GM23248 (cell line): Measurements from ENCODE around the gene FHL1. TPM values are rescaled to one million over a fixed set of nuclear protein-coding genes. Genes with fewer than 3 reads are reported as not detected.

ENCODE experiments used
- DNase-seq: peaks from one replicate; pipeline ENCODE4 v3.0.0-alpha.2; 2015
- H2AFZ ChIP-seq: fragments of 200-600 bp; sonication (generic); 2 replicates; pipeline ENCODE4 v1.6.1; 2016; ENCODE audit warnings: antibody characterized with exemption
- H3F3A ChIP-seq: fragments of 200-600 bp; sonication (generic); 2 replicates; pipeline ENCODE4 v1.6.1; 2016; ENCODE audit warnings: mild to moderate bottlenecking, antibody characterized with exemption, mixed run types; ENCODE audit not compliant: insufficient read depth
- H3K27ac ChIP-seq: fragments of 200-600 bp; sonication (generic); 2 replicates; pipeline ENCODE4 v1.5.1; 2016; ENCODE audit warnings: mild to moderate bottlenecking
- H3K27me3 ChIP-seq: fragments of 200-600 bp; sonication (generic); replicated peaks from 2 replicates; pipeline ENCODE4 v1.6.1; 2016; ENCODE audit warnings: mild to moderate bottlenecking; ENCODE audit not compliant: insufficient read depth
- H3K36me3 ChIP-seq: fragments of 200-600 bp; sonication (generic); 2 replicates; pipeline ENCODE4 v1.6.1; 2016; ENCODE audit warnings: low read depth, mild to moderate bottlenecking
- H3K4me1 ChIP-seq: fragments of 200-600 bp; sonication (generic); 2 replicates; pipeline ENCODE4 v1.6.1; 2016; ENCODE audit warnings: mild to moderate bottlenecking; ENCODE audit not compliant: insufficient read depth
- H3K4me2 ChIP-seq: fragments of 200-600 bp; sonication (generic); one replicate; pipeline ENCODE4 v1.6.1; 2016; ENCODE audit warnings: mild to moderate bottlenecking; ENCODE audit not compliant: unreplicated experiment
- H3K4me3 ChIP-seq: fragments of 200-600 bp; sonication (generic); 2 replicates; pipeline ENCODE4 v1.5.1; 2016; ENCODE audit warnings: mild to moderate bottlenecking
- H3K79me2 ChIP-seq: fragments of 200-600 bp; sonication (generic); 2 replicates; pipeline ENCODE4 v1.6.1; 2016; ENCODE audit warnings: mild to moderate bottlenecking; ENCODE audit not compliant: insufficient read depth
- H3K9ac ChIP-seq: fragments of 200-600 bp; sonication (generic); 2 replicates; pipeline ENCODE4 v1.6.1; 2016; ENCODE audit warnings: mild to moderate bottlenecking
- H3K9me2 ChIP-seq: fragments of 200-600 bp; sonication (generic); 2 replicates; pipeline ENCODE4 v1.6.1; 2016; ENCODE audit warnings: mixed run types, mild to moderate bottlenecking, moderate library complexity; ENCODE audit not compliant: insufficient read depth
- H3K9me3 ChIP-seq: fragments of 200-600 bp; sonication (generic); one replicate; pipeline ENCODE4 v1.6.1; 2017; ENCODE audit warnings: low read depth
- H4K20me1 ChIP-seq: fragments of 200-600 bp; sonication (generic); 2 replicates; pipeline ENCODE4 v1.6.0; 2016; ENCODE audit not compliant: insufficient read depth
- EZH2 ChIP-seq: fragments of 200-600 bp; sonication (generic); IDR thresholded peaks from 2 replicates; pipeline ENCODE4 v1.6.1; 2018; ENCODE audit warnings: antibody characterized with exemption, mild to moderate bottlenecking; ENCODE audit not compliant: insufficient read depth, poor library complexity, severe bottlenecking
- EZH2phosphoT487 ChIP-seq: fragments of 200-600 bp; sonication (generic); IDR thresholded peaks from 2 replicates; pipeline ENCODE4 v1.6.1; 2018; ENCODE audit warnings: antibody characterized with exemption, moderate library complexity, mild to moderate bottlenecking, low read depth; ENCODE audit not compliant: insufficient read depth
- whole genome bisulfite sequencing, 2 experiments: methylation state at CpG; one replicate each; pipeline ENCODE4 v1.1.6; 2015 to 2017; ENCODE audit warnings: low lambda C conversion rate in 2 of 2, low coverage in 1 of 2; ENCODE audit errors: missing lambda C conversion rate in 2 of 2; 5-methylcytosine and 5-hydroxymethylcytosine counted together
- in situ Hi-C: fragments of 300-500 bp; cut with MboI; formaldehyde crosslinking; loops from 2 replicates; pipeline ENCODE4 v1.15.0; 2020
- polyA plus RNA-seq: library from polyadenylated mRNA; unstranded; fragments of >200 nt; fragmentation: Nextera tagmentation; extraction: Ambion mirVana; gene quantifications from 2 replicates; pipeline ENCODE4 v1.2.1, GENCODE V29; 2016
- total RNA-seq: library from RNA; depleted of rRNA; stranded (reverse); fragments of >200 nt; shearing (Covaris generic); gene quantifications from 2 replicates; pipeline ENCODE4 v1.2.3, GENCODE V29; 2014

Gene FHL1
- total and polyA plus RNA-seq, 2 experiments from 2014 or later = 55.8 to 57.5 TPM

DNA sequence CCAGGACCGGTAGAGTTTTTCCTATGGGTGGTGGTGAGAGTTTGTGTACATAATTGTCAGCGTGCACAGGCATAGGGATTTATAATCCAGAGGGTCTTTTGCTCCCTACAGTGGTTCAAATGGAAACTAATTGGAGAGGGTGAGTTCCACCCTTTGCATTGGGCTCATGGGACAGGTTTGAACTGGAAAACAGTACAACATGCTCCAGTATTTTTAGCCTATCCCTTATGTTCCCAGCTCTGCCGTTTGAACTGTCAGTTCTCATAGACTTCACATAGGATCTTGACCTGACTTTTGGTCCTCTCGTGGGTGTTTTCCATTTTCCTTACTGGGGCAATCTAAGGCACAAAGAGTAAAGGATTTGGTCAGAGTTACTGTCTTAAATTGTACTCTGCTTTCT is 31.8 kb downstream of the FHL1 start:
- WGBS, 2 experiments = 70 to 73% methylated on average over 4 of the region's 4 CpGs
- H3K4me2 ChIP-seq = no peak overlapping the region
- no peaks in the 10 kb centered on the region for H3K9me2 ChIP-seq
- TF ChIP-seq EZH2 (no peak), EZH2phosphoT487 (no peak)
- no peak overlapping the region for H3K27ac ChIP-seq
- H2AFZ ChIP-seq = no peak overlapping the region
- H3K4me1 ChIP-seq = peaks cover 38% of the 10 kb centered on the region
- H3K9me3 ChIP-seq = no peaks in the 10 kb centered on the region
- no peak overlapping the region for H3K9ac ChIP-seq
- H3K36me3 ChIP-seq = no peaks in the 10 kb centered on the region
- H3F3A ChIP-seq = peaks cover 23% of the 10 kb centered on the region
- no peaks in the 10 kb centered on the region; the same call in 1 of the 2 replicates for H3K79me2 ChIP-seq
- no peaks in the 10 kb centered on the region for H3K27me3 ChIP-seq
- no peak for DNase-seq
- H4K20me1 ChIP-seq = no peaks in the 10 kb centered on the region
- no peak overlapping the region for H3K4me3 ChIP-seq
- in situ Hi-C loops = no loop called here

DNA sequence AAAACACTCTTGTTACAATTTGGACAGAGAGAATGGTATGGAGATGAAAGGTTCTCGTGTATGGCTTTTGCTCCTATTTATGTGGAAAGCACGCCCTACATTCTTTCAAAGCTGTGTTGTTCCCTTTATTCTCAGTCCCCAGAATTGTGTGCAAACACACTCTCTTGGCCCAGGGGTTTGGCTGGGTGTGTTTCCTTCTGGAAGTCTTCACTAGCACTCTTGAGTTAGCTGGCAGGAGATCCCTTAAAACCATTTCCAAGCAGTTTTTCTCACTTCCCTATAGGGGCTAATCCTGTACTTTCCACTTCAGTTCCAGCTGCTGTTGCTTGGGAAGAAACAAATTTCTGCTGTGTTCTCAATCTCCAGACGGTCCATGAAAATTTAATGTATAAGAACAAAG is 35.1 kb downstream of the FHL1 start:
- peaks cover 9% of the 10 kb centered on the region; the same call in 1 of the 2 replicates for H3F3A ChIP-seq

DNA sequence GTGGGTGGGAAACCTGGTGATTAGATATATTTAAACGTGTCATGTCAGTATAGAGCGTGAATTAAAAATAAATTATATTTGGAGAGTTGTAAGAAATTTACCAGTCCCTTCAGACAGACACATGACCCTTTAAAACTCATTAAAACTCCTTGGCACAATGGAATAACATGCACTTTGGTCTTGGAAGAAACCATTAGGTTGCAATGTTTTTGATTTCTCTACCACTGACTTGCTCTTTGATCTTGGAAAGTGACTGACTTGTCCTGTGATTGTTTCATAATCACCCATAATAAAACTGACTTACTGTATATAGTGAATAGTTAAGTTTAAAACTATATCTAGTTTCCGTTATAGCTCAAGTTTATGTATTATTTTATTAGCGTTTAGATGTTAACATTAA is 35.8 kb downstream of the FHL1 start:
- H3K27ac ChIP-seq = no peak overlapping the region
- H3K9me2 ChIP-seq = no peaks in the 10 kb centered on the region
- H3F3A ChIP-seq = peaks cover 6% of the 10 kb centered on the region; the same call in 1 of the 2 replicates
- H3K9me3 ChIP-seq = no peaks in the 10 kb centered on the region
- no peaks in the 10 kb centered on the region for H4K20me1 ChIP-seq
- no peak overlapping the region for H3K4me3 ChIP-seq
- H3K4me1 ChIP-seq = peaks cover 29% of the 10 kb centered on the region
- no peak for DNase-seq
- no peaks in the 10 kb centered on the region for H3K27me3 ChIP-seq
- TF ChIP-seq EZH2phosphoT487 = no peak
- TF ChIP-seq EZH2 = no peak
- WGBS, 2 experiments = 48 to 62% methylated on average over 4 of the region's 4 CpGs
- no peaks in the 10 kb centered on the region for H3K79me2 ChIP-seq
- no peak overlapping the region for H2AFZ ChIP-seq
- in situ Hi-C loops = no loop called here
- no peak overlapping the region for H3K9ac ChIP-seq
- H3K4me2 ChIP-seq = no peak overlapping the region
- no peaks in the 10 kb centered on the region for H3K36me3 ChIP-seq

More for the DNA sequence above, 35.1 kb downstream of the FHL1 start:
- no peak for DNase-seq
- H3K36me3 ChIP-seq = no peaks in the 10 kb centered on the region
- H3K4me3 ChIP-seq = no peak overlapping the region
- H3K9me2 ChIP-seq = no peaks in the 10 kb centered on the region
- in situ Hi-C loops = no loop called here
- H3K9me3 ChIP-seq = no peaks in the 10 kb centered on the region
- TF ChIP-seq EZH2 (no peak), EZH2phosphoT487 (no peak)
- no peaks in the 10 kb centered on the region for H3K27me3 ChIP-seq
- no peaks in the 10 kb centered on the region for H4K20me1 ChIP-seq
- 42 to 52% methylated on average over 3 of the region's 3 CpGs for whole genome bisulfite sequencing, 2 experiments
- no peak overlapping the region for H2AFZ ChIP-seq
- H3K9ac ChIP-seq = no peak overlapping the region
- peaks cover 31% of the 10 kb centered on the region for H3K4me1 ChIP-seq
- H3K4me2 ChIP-seq = no peak overlapping the region
- H3K27ac ChIP-seq = no peak overlapping the region
- no peaks in the 10 kb centered on the region for H3K79me2 ChIP-seq

DNA sequence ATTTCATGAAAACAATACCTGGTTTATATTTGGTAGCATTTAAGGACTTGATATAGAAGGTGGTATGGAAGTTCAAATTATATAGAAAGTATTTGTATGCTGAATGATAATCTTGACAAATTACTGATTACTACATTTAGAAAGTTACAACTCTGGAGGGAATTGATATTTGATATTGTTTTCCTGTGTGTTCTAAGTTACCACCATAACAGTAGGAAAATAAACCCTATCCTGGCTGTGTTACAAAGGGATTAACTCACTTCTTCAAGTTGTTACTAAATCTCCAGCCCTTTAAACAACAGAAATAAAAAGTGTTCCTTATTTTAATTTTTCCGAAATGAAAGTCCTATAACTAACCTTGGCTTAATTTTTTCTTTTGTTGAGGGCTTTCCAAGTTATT is 36.6 kb downstream of the FHL1 start:
- H3F3A ChIP-seq = peaks cover 6% of the 10 kb centered on the region; the same call in 1 of the 2 replicates
- peak overlapping the region; percentile 51; the same call in 1 of the 2 replicates for H3K4me3 ChIP-seq
- no peaks in the 10 kb centered on the region for H3K79me2 ChIP-seq
- in situ Hi-C loops = no loop called here
- H4K20me1 ChIP-seq = no peaks in the 10 kb centered on the region
- no peak overlapping the region for H2AFZ ChIP-seq
- H3K9ac ChIP-seq = peak overlapping the region; percentile 60
- no peaks in the 10 kb centered on the region for H3K27me3 ChIP-seq
- peak overlapping the region; percentile 71 for H3K4me2 ChIP-seq
- peak; percentile 36 for DNase-seq
- H3K4me1 ChIP-seq = peaks cover 29% of the 10 kb centered on the region
- peak overlapping the region; percentile 73; the same call in 1 of the 2 replicates for H3K27ac ChIP-seq
- 14 to 28% methylated on average over 1 of the region's 1 CpG for WGBS, 2 experiments
- no peaks in the 10 kb centered on the region for H3K9me2 ChIP-seq
- H3K9me3 ChIP-seq = no peaks in the 10 kb centered on the region
- TF ChIP-seq EZH2 (no peak), EZH2phosphoT487 (no peak)
- no peaks in the 10 kb centered on the region for H3K36me3 ChIP-seq

DNA sequence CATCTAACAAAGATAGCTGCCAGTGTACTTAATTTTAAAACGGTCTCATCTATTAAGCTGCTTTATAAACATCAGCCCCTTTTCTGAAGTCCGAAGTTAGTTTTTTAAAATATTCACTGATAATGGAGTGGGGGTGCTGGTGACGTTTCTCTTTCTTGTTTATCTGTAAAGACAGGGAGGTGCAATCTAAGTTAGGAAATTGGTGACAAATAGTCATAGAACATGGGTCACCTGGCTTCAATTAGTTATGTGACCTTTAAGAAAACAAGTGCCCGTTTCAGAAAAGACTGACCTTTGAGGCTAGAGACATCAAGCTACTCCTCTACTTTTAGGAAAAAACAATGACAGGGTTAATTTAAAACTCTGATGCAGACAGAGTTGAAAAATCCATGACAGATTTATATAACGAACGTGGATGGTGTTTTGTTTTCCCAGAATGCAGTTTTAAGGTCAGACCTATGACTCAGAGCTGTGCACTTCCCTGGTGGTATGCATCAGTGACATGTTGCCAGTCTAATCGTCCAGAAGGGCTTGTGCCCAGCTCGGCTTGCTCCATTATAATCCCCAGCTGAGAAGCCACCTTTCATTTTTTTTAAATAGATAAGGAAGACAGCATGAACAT is 38.2 kb downstream of the FHL1 start:
- peaks cover 29% of the 10 kb centered on the region for H3K4me1 ChIP-seq
- WGBS, 2 experiments = 2% methylated on average over 8 of the region's 8 CpGs
- H3K36me3 ChIP-seq = no peaks in the 10 kb centered on the region
- H2AFZ ChIP-seq = peak overlapping the region; percentile 32; the same call in 1 of the 2 replicates
- H3K9me3 ChIP-seq = no peaks in the 10 kb centered on the region
- H3F3A ChIP-seq = peaks cover 6% of the 10 kb centered on the region; the same call in 1 of the 2 replicates
- peak overlapping the region; percentile 39 for H3K4me2 ChIP-seq
- peak overlapping the region; percentile 60 for H3K9ac ChIP-seq
- H3K27ac ChIP-seq = peak overlapping the region; percentile 73
- TF ChIP-seq EZH2phosphoT487 (no peak), EZH2 (no peak)
- no peaks in the 10 kb centered on the region for H4K20me1 ChIP-seq
- in situ Hi-C loops = no loop called here
- no peaks in the 10 kb centered on the region for H3K79me2 ChIP-seq
- no peaks in the 10 kb centered on the region for H3K9me2 ChIP-seq
- H3K27me3 ChIP-seq = no peaks in the 10 kb centered on the region
- peak; percentile 71 for DNase-seq
- H3K4me3 ChIP-seq = peak overlapping the region; percentile 49
